ENCODE measurements around the gene WDR20.

- no peak for TF ChIP-seq POLR2A (IDR thresholded peaks at IDR 0.05; ENCODE audit: low read depth, low read length)
- TF ChIP-seq CTCF (IDR thresholded peaks at IDR 0.05; ENCODE audit: extremely low read depth in 1 of 2, insufficient read depth in 1 of 2, low read depth in 1 of 2, low read length in 2 of 2) = no peak
- no peak for TF ChIP-seq POLR2AphosphoS5 (IDR thresholded peaks at IDR 0.05; ENCODE audit: insufficient read depth, low read depth, low read length)
- no peak for TF ChIP-seq MAX (IDR thresholded peaks at IDR 0.05; ENCODE audit: insufficient read depth, insufficient read length)
- TF ChIP-seq JUN (IDR thresholded peaks at IDR 0.05; ENCODE audit: borderline replicate concordance, insufficient read depth, insufficient read length, low read depth) = no peak
- no peak for TF ChIP-seq EZH2 (IDR thresholded peaks at IDR 0.05; ENCODE audit: borderline replicate concordance, low read depth, low read length, severe bottlenecking)
Observed at GRCh38 chr14:102209224-102209966, 69.7 kb downstream of the WDR20 start.
